Astrocyte of the spinal cord (primary cell): Measurements from ENCODE around the gene SLC4A7.
"Not testable (repeated sequence)": the region's sequence is repeated elsewhere in the genome, so short reads cannot be mapped to it uniquely, and the experiment has no call there.

Source experiments
- DNase-seq: peaks from one replicate; pipeline ENCODE4 v3.0.0; 2011; ENCODE audit warnings: low read depth, low spot score
- H3K4me3 ChIP-seq: 2 replicates; pipeline ENCODE4 v1.5.1; 2011; ENCODE audit warnings: low read depth, mild to moderate bottlenecking, low read length, moderate library complexity
- in situ Hi-C: cut with HindIII; loops from 2 replicates; pipeline ENCODE4 v1.10.0; 2017; ENCODE audit warnings: low sequenced_read_pairs
- TF ChIP-seq, protein P1 (sequence below): IDR thresholded peaks from 2 replicates; pipeline ENCODE4 v1.5.1; 2012; ENCODE audit warnings: low read depth, mild to moderate bottlenecking, low read length, inconsistent platforms

The SLC4A7 gene

DNA sequence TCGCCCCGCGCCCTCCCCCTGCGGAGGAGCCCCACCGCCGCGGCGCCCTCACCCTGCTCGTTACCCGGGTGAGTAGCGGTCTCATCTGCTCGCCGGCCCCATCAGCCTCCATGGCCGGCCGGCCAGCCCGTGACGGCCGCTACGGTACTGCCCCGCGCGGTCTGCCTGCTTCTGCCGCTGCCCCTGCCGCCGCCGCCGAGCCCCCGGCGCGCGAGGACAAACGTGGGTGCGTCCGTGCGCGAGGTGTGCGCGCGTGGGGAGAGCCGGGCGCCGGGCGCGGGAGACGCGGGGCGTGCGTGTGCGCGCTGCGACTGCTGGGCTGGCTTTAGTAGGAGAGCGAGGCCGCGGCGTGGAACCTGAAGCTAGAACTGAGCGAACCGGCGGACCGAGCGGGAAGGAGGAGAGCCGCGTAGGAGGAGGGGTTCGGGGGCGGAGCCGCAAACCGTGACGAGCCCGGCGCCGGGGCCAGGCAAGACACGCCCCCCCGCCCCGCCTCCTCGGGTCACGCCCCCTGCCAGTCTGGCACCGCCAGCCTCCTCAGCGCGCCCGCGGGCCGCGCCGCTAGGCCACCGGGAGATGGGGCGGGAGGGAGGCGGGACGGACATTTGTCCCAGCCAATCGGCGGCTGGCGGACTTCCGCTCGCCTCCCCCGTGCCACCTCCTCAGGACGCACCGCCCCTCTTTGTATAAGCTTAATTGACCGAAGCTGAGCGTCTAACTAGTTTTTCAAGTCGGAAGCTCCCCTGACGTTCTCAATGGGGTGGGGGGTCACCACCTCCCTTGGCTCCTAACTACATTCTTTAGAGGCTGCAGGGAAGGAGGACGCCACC is at the start of gene SLC4A7:
SLC4A7 (minus strand) TSS at position 370 of the 830 bp plus-strand sequence; CDS start at position 112, 258 bp downstream.
- peak within 1 kb of the TSS; percentile 92 for H3K4me3 ChIP-seq
- in situ Hi-C loops: no loop called here
- TF ChIP-seq, protein P1, sequence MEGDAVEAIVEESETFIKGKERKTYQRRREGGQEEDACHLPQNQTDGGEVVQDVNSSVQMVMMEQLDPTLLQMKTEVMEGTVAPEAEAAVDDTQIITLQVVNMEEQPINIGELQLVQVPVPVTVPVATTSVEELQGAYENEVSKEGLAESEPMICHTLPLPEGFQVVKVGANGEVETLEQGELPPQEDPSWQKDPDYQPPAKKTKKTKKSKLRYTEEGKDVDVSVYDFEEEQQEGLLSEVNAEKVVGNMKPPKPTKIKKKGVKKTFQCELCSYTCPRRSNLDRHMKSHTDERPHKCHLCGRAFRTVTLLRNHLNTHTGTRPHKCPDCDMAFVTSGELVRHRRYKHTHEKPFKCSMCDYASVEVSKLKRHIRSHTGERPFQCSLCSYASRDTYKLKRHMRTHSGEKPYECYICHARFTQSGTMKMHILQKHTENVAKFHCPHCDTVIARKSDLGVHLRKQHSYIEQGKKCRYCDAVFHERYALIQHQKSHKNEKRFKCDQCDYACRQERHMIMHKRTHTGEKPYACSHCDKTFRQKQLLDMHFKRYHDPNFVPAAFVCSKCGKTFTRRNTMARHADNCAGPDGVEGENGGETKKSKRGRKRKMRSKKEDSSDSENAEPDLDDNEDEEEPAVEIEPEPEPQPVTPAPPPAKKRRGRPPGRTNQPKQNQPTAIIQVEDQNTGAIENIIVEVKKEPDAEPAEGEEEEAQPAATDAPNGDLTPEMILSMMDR: no peak
- peak; percentile 98 for DNase-seq

DNA sequence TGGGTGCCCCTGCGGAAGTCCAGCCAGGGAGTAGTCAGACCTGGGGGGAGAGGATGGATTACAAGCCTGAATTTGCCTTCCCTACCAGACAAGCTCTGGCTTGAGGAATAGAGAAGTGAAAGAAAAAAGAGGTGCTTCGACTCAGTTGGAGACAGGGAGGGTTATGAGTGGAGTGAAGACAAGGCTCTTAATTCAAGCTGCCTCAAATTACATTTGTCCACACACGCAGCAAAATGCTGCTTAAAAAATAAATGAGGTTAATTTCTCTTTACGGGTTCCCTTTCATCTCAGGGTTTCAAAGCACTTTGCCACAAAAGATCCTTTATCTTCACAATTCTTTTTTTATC is 49.0 kb upstream of the SLC4A7 start:
- TF ChIP-seq, protein P1: no peak
- peak; percentile 62 for DNase-seq
- in situ Hi-C loops: no loop called here
- H3K4me3 ChIP-seq: no peak overlapping the region

DNA sequence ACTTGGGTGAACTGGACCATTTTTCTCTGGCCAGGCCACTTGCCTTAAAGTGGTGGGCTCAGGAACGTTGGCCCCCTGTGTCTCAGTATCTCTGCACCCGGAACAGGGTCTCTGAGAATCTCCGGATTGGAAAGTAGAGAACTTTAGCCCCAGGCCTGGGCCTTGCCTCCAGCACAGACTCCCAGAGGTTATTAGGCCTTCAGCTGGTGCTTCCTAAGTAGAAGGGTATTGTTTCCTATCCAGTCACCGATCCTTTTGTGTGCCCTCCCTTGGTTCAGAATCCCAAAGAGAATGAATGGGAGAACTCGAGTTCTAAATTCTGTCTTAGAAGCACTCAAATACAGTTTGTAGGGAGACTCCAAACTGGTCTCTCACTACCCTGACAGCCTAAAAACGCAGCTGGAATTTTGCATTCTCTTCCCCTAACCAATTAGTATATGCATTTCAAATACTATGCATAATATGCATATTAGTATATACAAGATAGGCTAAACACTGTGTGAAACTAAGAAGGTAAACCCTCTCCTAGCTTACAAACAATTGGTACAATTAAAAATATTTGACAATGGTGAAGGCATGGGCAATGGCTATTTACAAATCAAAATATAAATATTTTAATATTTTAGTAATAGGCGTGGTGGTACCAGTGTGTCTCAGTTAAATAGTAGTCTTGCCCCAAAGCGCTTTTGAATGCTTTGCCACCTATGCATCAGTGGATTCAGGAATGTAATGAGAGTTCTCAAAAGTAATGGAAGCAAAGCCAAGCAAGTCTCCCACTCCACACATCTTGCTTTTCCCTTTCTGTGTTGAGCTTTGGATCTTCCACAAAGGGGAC is 48.5 kb upstream of the SLC4A7 start:
- in situ Hi-C loops: no loop called here
- H3K4me3 ChIP-seq: no peak overlapping the region
- TF ChIP-seq, protein P1: no peak
- peak; percentile 33 for DNase-seq

DNA sequence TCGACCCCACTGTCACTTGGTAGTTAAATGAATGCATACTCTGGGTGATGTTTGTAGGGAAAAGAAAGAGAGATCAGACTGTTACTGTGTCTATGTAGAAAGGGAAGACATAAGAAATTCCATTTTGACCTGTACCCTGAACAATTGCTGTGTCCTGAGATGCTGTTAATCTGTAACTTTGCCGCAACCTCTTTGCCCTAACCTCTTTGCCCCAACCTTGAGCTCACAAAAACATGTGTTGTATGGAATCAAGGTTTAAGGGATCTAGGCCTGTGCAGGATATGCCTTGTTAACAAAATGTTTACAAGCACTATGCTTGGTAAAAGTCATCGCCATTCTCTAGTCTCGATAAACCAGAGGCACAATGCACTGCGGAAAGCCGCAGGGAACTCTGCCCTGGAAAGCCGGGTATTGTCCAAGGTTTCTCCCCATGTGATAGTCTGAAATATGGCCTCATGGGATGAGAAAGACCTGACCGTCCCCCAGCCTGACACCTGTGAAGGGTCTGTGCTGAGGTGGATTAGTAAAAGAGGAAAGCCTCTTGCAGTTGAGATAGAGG is 47.1 kb upstream of the SLC4A7 start:
- H3K4me3 ChIP-seq, in situ Hi-C loops, DNase-seq: not testable (repeated sequence)

DNA sequence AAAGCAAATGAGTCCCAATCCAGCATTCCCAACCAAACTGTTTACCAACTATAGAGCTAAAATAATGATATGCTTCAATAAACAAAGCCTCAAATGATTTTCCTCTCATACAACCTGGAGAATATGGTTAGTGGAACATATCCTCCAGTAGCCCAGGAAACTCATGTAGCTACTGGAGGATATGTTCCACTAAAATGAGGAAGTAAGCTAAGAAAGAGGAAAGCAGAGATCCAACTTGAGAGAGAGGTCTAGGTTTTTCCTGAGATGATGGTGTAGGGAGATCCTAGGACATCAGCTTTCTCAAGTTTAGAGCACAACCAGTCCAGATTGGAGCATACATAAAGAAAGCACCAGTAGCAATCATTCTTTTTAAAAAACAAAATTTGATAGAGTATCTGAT is 44.6 kb upstream of the SLC4A7 start:
- DNase-seq: no peak
- TF ChIP-seq, protein P1: no peak
- in situ Hi-C loops: no loop called here
- H3K4me3 ChIP-seq: no peak overlapping the region

DNA sequence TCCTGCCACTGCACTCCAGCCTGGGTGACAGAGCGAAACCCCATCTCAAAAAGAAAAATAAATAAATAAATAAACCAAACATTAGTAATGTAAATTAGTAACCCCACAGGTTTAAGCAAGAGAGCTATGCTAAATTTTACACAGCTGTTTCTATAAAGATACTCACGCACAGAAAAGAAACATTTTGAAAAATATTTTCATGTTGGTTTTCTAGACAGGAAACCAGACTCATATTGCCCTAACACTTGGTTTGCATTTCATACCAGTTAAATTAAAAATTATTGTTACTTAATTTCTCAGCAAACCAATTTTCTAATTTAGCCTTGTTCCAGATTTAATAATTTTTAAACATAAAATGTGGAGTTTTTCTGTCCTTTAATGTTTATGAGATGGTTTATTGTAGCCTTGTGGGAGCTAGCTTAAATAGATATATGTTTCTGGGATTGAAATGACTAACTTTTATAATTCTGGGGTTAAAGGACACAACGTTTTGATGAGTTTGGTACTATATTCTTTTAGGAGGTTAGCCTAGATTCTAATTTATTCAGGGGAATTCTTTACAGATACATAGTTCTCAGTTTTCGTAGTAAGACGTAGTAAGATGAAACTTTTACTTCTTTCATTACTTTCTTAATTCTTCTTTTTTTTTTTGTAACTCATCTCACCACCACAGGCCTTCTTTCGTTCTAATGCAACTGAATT is 42.6 kb upstream of the SLC4A7 start:
- no peak overlapping the region for H3K4me3 ChIP-seq
- TF ChIP-seq, protein P1: no peak
- DNase-seq: no peak
- in situ Hi-C loops: no loop called here
